Liver (tissue), 9 donors: ENCODE results near the gene TBC1D7. TPM values are rescaled to one million over a fixed set of nuclear protein-coding genes. Genes with fewer than 3 reads are reported as not detected.

Source experiments
- DNase-seq: peaks from one replicate; pipeline ENCODE4 v3.0.0-alpha.2; 2017; ENCODE audit warnings: low spot score
- H3K27ac ChIP-seq, 2 donors: one replicate each; pipeline ENCODE4 v1.7.0; 2013; ENCODE audit warnings: inconsistent platforms in 2 of 2, low read length in 2 of 2, control low read depth in 1 of 2, low read depth in 1 of 2, mild to moderate bottlenecking in 1 of 2
- H3K27me3 ChIP-seq, 4 donors: one replicate each; pipeline versions ENCODE4 v1.6.1 to v1.7.0; 2013; ENCODE audit warnings: low read length in 3 of 4, inconsistent platforms in 1 of 4, mild to moderate bottlenecking in 1 of 4, moderate library complexity in 1 of 4; ENCODE audit not compliant: control insufficient read depth in 4 of 4, insufficient read depth in 4 of 4
- H3K36me3 ChIP-seq, 4 donors: one replicate each; pipeline versions ENCODE4 v1.6.1 to v1.7.0; 2013; ENCODE audit warnings: low read length in 3 of 4, mild to moderate bottlenecking in 3 of 4, low read depth in 1 of 4, moderate library complexity in 1 of 4; ENCODE audit not compliant: control insufficient read depth in 4 of 4, insufficient read depth in 3 of 4
- H3K4me1 ChIP-seq, 4 donors: one replicate each; pipeline versions ENCODE4 v1.6.1 to v1.7.0; 2013; ENCODE audit warnings: low read length in 3 of 4, mild to moderate bottlenecking in 3 of 4, moderate library complexity in 1 of 4; ENCODE audit not compliant: control insufficient read depth in 4 of 4, insufficient read depth in 4 of 4
- H3K4me3 ChIP-seq, 3 donors: one replicate each; pipeline versions ENCODE4 v1.6.1 to v1.7.0; 2013; ENCODE audit warnings: low read length in 3 of 3, control low read depth in 1 of 3, low read depth in 1 of 3, mild to moderate bottlenecking in 1 of 3
- H3K9ac ChIP-seq, 2 donors: one replicate each; pipeline ENCODE4 v1.7.0; 2013; ENCODE audit warnings: low read length in 2 of 2, mild to moderate bottlenecking in 2 of 2, moderate library complexity in 2 of 2, control low read depth in 1 of 2, low read depth in 1 of 2
- H3K9me3 ChIP-seq, 4 donors: one replicate each; pipeline versions ENCODE4 v1.6.1 to v1.7.0; 2013; ENCODE audit warnings: low read length in 3 of 4; ENCODE audit not compliant: control insufficient read depth in 4 of 4
- EGR1 ChIP-seq, 2 donors: IDR thresholded peaks; 2 replicates each; pipeline ENCODE4 v1.6.1; 2016 to 2018; ENCODE audit warnings: antibody characterized with exemption in 2 of 2, low read depth in 2 of 2
- FOXA1 ChIP-seq: IDR thresholded peaks from 2 replicates; pipeline ENCODE4 v1.6.1; 2016; ENCODE audit warnings: antibody characterized with exemption
- GABPA ChIP-seq, 2 donors: IDR thresholded peaks in 1 of 2; conservative IDR thresholded peaks in 1 of 2; 2 replicates each; pipeline ENCODE4 v1.6.1; 2016; ENCODE audit warnings: antibody characterized with exemption in 2 of 2, mild to moderate bottlenecking in 1 of 2, moderate library complexity in 1 of 2
- HNF4G ChIP-seq: IDR thresholded peaks from 2 replicates; pipeline ENCODE4 v1.6.1; 2016; ENCODE audit warnings: antibody characterized with exemption
- JUND ChIP-seq, 2 donors: IDR thresholded peaks; 2 replicates each; pipeline ENCODE4 v1.6.1; 2016; ENCODE audit warnings: antibody characterized with exemption in 2 of 2
- NR2F2 ChIP-seq: IDR thresholded peaks from 2 replicates; pipeline ENCODE4 v1.6.1; 2016; ENCODE audit warnings: antibody characterized with exemption
- RAD21 ChIP-seq, 2 donors: IDR thresholded peaks; 2 replicates each; pipeline ENCODE4 v1.6.1; 2016; ENCODE audit warnings: antibody characterized with exemption in 2 of 2, mild to moderate bottlenecking in 2 of 2
- REST ChIP-seq: IDR thresholded peaks from 2 replicates; pipeline ENCODE4 v1.6.1; 2016; ENCODE audit warnings: antibody characterized with exemption, mild to moderate bottlenecking
- RXRA ChIP-seq, 2 donors: IDR thresholded peaks; 2 replicates each; pipeline ENCODE4 v1.6.1; 2017 to 2018; ENCODE audit warnings: antibody characterized with exemption in 2 of 2, mild to moderate bottlenecking in 1 of 2
- SP1 ChIP-seq: IDR thresholded peaks from 2 replicates; pipeline ENCODE4 v1.6.1; 2018; ENCODE audit warnings: antibody characterized with exemption, mild to moderate bottlenecking
- YY1 ChIP-seq: IDR thresholded peaks from 2 replicates; pipeline ENCODE4 v1.6.1; 2016; ENCODE audit warnings: antibody characterized with exemption, mild to moderate bottlenecking
- WGBS: extraction: QIAGEN DNeasy Blood & Tissue Kit; methylation state at CpG from one replicate; pipeline ENCODE4 v1.1.7; 2013; 5-methylcytosine and 5-hydroxymethylcytosine counted together
- polyA plus RNA-seq, 2 donors: library from polyadenylated mRNA; stranded (reverse) in 1 of 2; unstranded in 1 of 2; fragments of 200-250 nt in 1 of 2; fragments of >200 nt in 1 of 2; fragmentation: Nextera tagmentation in 1 of 2; extraction: Ambion mirVana in 1 of 2; gene quantifications; one replicate each; pipeline versions ENCODE4 v1.2.1 to v1.2.3, GENCODE V29; 2013 to 2015
- total RNA-seq, 2 donors: library from RNA; depleted of rRNA; stranded (reverse); fragments of >200 nt; gene quantifications; one replicate each; pipeline ENCODE4 v1.2.3, GENCODE V29; 2014
- TF ChIP-seq, protein P1 (sequence below): IDR thresholded peaks from 2 replicates; pipeline ENCODE4 v1.6.1; 2016; ENCODE audit warnings: antibody characterized with exemption
- TF ChIP-seq, protein P2 (sequence below): IDR thresholded peaks from 2 replicates; pipeline ENCODE4 v1.6.1; 2016; ENCODE audit warnings: antibody characterized with exemption
- donor health status: healthy.
- donor health status: healthy.
- donor health status: healthy.
- donor health status: healthy.
- donor health status: healthy.

The TBC1D7 gene
- total and polyA plus RNA-seq, 4 donors = 9.6 to 18.8 (median 10.6) TPM

DNA sequence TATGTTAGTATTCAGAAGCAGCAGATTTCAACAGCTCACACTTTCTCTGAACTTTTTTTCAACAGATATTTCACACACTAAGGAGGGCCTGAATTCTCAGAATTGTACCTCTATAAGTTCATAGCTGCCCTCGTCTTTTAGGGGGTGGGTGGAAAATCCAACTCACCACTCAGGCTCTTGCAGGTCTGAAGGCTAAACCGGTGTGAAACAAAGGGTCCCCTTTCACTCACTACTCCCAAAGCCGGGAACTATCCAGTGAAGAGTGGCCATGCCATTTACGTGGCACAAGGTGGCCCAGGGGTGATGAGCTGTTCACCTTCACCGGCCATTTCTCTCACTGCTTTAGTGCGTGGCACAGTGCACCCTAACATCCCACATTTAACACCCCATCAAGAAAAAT is 24.2 kb downstream of the TBC1D7 start:
- Histone ChIP-seq H3K9me3 (no peaks in the 10 kb centered on the region), H3K4me1 (no peaks in the 10 kb centered on the region), H3K9ac (no peak overlapping the region), H3K4me3 (no peak overlapping the region), H3K27me3 (no peaks in the 10 kb centered on the region), H3K36me3 (peaks cover 0 to 33% (median 19%) of the 10 kb centered on the region in 4 donors), H3K27ac (no peak overlapping the region)
- 86% methylated on average over 6 of the region's 6 CpGs for WGBS
- TF ChIP-seq, protein P1, sequence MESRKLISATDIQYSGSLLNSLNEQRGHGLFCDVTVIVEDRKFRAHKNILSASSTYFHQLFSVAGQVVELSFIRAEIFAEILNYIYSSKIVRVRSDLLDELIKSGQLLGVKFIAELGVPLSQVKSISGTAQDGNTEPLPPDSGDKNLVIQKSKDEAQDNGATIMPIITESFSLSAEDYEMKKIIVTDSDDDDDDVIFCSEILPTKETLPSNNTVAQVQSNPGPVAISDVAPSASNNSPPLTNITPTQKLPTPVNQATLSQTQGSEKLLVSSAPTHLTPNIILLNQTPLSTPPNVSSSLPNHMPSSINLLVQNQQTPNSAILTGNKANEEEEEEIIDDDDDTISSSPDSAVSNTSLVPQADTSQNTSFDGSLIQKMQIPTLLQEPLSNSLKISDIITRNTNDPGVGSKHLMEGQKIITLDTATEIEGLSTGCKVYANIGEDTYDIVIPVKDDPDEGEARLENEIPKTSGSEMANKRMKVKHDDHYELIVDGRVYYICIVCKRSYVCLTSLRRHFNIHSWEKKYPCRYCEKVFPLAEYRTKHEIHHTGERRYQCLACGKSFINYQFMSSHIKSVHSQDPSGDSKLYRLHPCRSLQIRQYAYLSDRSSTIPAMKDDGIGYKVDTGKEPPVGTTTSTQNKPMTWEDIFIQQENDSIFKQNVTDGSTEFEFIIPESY = no peak
- no peak for DNase-seq

GRCh38 chr6:13303668-13304017 is 24.7 kb downstream of the TBC1D7 start:
- TF ChIP-seq RAD21 (IDR thresholded peaks at IDR 0.05) = peak in 1 of 2 donors; percentile 8
- no peak for TF ChIP-seq RXRA (IDR thresholded peaks at IDR 0.05)
- DNase-seq = no peak
- 54% methylated on average over 7 of the region's 7 CpGs for WGBS

DNA sequence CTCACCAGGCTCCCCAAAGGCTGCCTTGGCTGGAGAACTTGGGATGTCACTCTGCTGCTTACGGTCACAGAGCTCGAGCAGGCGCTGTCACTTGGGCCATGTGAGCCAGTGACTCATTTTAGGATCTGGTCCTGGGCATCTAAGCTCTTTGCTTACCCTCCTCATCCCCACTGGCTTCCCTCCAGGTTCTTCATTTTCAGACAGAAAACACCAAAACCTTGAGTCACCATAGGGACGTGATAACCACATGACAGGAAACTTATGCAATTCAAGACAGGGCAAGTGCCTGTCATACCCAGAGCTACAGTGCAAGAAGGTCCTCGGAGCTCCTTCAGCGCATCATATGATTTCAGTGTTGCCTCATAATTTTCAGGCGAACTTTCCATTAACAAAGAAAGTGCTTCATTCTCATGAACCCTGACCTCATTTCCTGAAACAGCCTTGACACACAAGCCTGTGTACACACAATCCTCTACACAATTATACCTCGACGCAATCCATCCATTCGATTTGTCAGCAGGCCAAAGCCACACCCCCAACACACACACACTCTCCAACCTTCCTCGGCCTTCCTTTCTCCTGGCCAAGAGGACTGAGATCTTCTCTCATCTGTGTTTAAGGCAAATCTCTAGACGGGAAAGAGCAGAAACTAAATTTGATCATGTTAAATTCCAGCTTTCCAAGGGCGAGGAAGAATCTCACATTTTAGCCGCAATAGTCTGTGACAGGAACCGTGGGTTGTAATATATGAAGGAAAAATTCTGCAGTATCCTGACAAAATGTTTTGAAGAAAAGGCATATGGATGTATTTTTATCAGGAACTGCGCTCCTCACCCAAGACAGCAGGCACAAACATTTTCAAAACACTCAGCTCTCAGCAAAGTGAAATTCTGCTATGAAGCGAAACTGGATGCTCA is 25.3 kb downstream of the TBC1D7 start:
- Histone ChIP-seq H3K4me3 (no peak overlapping the region), H3K36me3 (peaks cover 2 to 31% (median 19%) of the 10 kb centered on the region in 4 donors), H3K4me1 (no peaks in the 10 kb centered on the region), H3K27ac (peak overlapping the region; percentile 42 to 50), H3K27me3 (no peaks in the 10 kb centered on the region), H3K9ac (no peak overlapping the region), H3K9me3 (no peaks in the 10 kb centered on the region)
- DNase-seq = no peak
- TF ChIP-seq JUND (IDR thresholded peaks at IDR 0.05) (peak; percentile 45 to 69), FOXA1 (no peak), SP1 (no peak), NR2F2 (peak; percentile 55), HNF4G (no peak), EGR1 (IDR thresholded peaks at IDR 0.05; ENCODE audit: low read depth in 2 of 2) (no peak), REST (no peak), YY1 (no peak), RXRA (IDR thresholded peaks at IDR 0.05) (peak; percentile 13 to 54), GABPA (IDR thresholded peaks at IDR 0.05 in 1 of 2, conservative IDR thresholded peaks at IDR 0.05 in 1 of 2) (peak; percentile 30 to 42)
- TF ChIP-seq, protein P2, sequence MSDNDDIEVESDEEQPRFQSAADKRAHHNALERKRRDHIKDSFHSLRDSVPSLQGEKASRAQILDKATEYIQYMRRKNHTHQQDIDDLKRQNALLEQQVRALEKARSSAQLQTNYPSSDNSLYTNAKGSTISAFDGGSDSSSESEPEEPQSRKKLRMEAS = no peak
- 65% methylated on average over 17 of the region's 17 CpGs for WGBS

More at GRCh38 chr6:13303668-13304017, 24.7 kb downstream of the TBC1D7 start:
- Histone ChIP-seq H3K9me3 (no peaks in the 10 kb centered on the region), H3K27ac (peak overlapping the region; percentile 42 to 50), H3K9ac (no peak overlapping the region), H3K36me3 (peaks cover 0 to 30% (median 19%) of the 10 kb centered on the region in 4 donors), H3K27me3 (no peaks in the 10 kb centered on the region), H3K4me3 (no peak overlapping the region), H3K4me1 (no peaks in the 10 kb centered on the region)
